Subcutaneous adipose tissue (tissue), 4 donors: ENCODE results near the gene PVALEF. TPM values are rescaled to one million over a fixed set of nuclear protein-coding genes. Genes with fewer than 3 reads are reported as not detected.

Source experiments
- total RNA-seq, 4 donors: library from RNA; depleted of rRNA; stranded (reverse); fragments of >200 nt; gene quantifications; one replicate each; pipeline ENCODE4 v1.1.0, GENCODE V29; 2016
- TF ChIP-seq, protein P1 (sequence below): fragments of 450-650 bp; IDR thresholded peaks from one replicate; pipeline ENCODE4 v1.5.1; 2016; ENCODE audit warnings: low read depth, mild to moderate bottlenecking, control low read depth, antibody characterized with exemption, moderate library complexity

The PVALEF gene
- total RNA-seq, 4 donors from 2014 or later: not detected

DNA sequence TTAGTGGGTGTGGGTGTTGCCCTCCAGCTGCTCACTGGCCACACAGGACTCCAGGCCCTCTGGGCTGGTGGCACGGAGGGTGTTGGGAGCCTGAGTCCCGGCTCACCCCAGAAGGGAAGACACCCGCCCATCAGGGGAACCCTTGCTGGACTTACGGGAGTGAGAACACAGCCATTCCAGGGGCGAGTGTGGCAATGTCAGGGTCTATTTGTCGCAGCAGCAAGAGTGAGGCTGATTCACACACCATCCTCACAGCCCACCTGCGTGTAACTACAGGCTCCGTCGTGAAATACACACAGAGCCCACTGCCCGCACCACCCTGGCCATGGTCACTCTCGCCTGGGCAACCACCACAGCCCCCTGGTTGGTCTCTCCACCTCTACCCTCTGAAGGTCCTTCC, 18.5 kb downstream of the PVALEF start:
- TF ChIP-seq, protein P1, sequence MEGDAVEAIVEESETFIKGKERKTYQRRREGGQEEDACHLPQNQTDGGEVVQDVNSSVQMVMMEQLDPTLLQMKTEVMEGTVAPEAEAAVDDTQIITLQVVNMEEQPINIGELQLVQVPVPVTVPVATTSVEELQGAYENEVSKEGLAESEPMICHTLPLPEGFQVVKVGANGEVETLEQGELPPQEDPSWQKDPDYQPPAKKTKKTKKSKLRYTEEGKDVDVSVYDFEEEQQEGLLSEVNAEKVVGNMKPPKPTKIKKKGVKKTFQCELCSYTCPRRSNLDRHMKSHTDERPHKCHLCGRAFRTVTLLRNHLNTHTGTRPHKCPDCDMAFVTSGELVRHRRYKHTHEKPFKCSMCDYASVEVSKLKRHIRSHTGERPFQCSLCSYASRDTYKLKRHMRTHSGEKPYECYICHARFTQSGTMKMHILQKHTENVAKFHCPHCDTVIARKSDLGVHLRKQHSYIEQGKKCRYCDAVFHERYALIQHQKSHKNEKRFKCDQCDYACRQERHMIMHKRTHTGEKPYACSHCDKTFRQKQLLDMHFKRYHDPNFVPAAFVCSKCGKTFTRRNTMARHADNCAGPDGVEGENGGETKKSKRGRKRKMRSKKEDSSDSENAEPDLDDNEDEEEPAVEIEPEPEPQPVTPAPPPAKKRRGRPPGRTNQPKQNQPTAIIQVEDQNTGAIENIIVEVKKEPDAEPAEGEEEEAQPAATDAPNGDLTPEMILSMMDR: no peak

DNA sequence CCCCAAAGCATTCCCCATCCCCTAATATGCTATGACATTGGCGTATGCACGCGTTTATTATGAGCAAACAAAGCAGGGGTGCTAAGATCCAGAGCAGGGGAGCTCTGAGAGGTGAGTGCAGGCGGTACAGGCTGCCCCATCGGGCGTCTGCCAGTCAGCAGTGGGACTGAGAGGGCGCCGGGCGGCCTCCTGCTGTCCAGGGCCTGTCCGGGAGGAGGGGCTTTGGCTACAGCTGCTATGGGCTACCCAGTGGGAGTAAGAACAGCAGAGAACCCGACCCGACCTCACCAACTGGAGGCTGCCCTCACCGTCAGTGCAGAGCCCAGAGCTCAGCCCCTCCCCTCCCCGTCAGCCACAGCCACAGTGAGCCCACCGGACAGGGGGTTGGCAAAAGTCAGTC, 19.2 kb downstream of the PVALEF start:
- TF ChIP-seq, protein P1: no peak

DNA sequence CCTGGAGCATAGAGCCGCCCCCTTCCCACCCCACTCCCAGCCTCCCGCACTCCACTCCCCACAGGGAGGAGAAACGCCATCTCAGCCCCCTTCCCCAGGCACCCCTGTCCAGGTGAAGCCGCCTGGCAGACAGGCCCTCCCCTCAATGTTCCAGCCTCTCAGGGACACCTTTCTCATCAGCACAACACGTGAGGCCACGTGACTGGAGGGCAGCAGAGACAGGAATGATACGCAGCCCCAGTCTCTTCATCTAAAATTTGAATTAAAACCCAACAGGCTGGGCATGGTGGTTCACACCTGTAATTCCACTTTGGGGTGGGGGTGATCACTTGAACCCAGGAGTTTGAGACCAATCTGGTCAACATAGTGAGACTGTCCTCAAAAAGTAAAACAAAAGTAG, 20.9 kb downstream of the PVALEF start:
- TF ChIP-seq, protein P1: no peak

DNA sequence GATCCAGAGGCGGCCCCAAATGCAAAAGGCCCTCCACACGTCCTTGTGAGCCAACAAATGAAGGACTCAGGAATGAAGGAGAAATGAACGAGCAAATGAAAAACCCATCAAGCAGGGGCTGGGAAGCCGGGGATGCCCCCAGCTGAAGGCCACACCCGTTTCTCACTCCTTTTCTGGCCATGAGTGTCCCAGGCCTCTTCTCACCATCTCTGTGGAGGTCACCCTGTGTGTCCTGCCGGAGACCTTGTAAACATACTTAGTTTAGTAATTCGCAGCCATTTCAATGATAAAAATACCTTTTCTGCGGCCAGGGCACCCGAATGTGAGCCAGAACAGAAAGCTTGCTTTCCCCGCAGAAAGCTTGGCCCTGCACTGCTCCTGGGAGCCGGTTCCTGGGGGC, 21.8 kb downstream of the PVALEF start:
- TF ChIP-seq, protein P1: no peak

DNA sequence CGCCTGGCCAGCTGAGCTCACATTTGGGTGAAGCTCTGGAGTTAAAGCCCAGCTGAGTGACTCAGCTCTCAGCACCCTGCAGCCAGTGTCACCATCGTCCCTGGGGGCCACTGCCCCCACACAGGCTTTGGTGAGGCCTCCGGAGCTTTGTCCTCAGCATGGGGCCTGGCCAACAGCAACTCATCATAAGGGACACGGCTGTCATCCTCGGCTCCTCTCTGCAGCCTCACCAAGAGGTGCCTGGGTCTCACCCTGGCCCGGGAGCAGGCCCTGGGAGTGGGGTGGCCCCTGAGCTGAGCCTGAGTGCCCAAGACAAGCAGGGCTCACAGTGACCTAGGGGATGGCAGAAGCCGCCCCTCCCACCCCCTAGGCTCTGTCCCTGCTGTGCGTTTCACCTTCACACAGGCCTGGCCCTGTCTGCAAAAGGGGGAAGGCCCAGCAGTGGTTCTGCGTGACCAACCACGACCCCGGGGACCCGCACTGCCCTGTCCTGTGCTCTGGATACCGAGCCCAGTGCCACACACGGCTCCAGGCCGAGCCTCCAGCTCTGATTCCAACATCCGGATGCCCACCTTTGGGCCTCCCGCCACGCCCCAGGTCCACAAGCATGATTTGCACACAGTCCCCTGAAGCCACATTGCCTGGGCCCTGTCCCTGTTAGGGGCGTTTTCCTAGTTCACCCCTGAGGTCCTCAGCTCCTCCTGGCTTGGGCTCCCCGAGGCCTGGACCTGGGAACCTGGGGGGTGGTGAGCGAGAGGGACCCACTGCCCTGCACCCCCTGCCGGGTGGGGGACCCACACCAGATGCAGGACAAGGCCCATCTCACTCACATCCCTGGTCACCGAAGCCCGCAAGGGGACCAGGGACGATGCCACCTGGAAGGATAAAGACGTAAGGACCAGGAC, 22.5 kb downstream of the PVALEF start:
- TF ChIP-seq, protein P1: no peak

DNA sequence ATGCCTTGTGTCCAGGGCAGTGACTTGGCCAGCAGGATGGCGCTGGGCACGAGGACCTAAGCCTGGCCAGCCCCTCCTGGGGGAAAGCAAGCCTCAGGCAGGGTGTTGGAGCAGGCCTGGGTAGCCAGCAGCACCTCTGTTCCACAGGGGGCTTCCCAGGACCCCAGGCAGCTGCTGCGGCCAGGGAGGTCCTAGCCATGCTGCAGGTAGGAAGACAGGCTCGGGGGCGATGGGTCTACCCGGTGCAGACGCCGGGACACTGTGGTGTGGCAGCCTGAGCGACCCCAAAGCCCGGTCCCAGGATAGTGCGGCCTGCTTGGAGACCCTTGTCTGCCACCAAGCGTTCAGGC, 23.2 kb downstream of the PVALEF start:
- TF ChIP-seq, protein P1: no peak

DNA sequence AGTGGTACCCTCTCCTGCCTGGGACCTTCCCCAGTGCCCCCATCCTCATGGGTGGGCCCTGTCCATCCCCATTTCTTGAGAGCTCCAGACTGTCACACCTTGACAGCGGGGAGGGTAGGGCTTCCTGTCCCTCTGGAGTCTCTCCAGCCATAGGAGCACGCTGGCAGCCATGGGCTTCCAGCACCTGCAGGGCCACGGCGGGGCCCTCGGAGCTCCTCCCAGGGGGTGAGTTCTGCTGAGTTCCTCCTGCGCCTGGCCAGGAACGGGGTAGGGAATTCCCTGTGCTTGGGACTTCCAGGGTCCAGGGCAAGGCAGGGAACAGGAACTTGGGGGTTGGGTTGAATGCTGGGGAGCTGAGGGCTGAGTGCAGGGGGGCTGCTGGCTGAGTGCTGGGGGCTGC, 23.7 kb downstream of the PVALEF start:
- TF ChIP-seq, protein P1: no peak
